ENCODE measurements around the gene MRPS26. TPM values are rescaled to one million over a fixed set of nuclear protein-coding genes. Genes with fewer than 3 reads are reported as not detected.

Gene MRPS26
- total RNA-seq, 1 experiment from 2014 or later = 58.3 TPM

DNA sequence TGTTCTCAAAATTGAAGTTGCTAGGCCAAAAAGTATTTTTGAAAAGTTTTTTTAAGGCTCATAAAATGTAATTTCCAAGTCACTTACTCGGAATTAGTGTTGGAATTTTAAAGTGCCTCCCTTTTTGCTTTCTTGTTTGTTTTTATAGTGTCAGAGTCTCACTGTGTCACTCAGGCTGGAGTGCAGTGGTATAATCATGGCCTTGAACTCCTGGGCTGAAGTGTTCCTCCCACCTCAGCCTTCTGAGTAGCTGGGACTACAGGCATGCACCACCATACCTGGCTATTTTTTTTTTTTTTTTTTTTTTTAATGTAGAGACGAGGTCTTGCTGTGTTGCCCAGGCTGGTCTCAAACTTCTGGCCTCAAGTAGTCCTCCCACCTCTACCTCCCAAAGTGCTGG lies 42.4 kb upstream of the MRPS26 start:
- TF ChIP-seq EZH2 (IDR thresholded peaks at IDR 0.05; ENCODE audit: low read depth) = no peak
- TF ChIP-seq, protein P1, sequence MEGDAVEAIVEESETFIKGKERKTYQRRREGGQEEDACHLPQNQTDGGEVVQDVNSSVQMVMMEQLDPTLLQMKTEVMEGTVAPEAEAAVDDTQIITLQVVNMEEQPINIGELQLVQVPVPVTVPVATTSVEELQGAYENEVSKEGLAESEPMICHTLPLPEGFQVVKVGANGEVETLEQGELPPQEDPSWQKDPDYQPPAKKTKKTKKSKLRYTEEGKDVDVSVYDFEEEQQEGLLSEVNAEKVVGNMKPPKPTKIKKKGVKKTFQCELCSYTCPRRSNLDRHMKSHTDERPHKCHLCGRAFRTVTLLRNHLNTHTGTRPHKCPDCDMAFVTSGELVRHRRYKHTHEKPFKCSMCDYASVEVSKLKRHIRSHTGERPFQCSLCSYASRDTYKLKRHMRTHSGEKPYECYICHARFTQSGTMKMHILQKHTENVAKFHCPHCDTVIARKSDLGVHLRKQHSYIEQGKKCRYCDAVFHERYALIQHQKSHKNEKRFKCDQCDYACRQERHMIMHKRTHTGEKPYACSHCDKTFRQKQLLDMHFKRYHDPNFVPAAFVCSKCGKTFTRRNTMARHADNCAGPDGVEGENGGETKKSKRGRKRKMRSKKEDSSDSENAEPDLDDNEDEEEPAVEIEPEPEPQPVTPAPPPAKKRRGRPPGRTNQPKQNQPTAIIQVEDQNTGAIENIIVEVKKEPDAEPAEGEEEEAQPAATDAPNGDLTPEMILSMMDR (conservative IDR thresholded peaks at IDR 0.05) = no peak
- intact Hi-C loops (cut with micrococcal nuclease; ENCODE audit: unreplicated experiment) = no loop called here
- CTCF ChIA-PET = no interaction called here
- Histone ChIP-seq H3K27me3 (ENCODE audit: insufficient read depth, low read depth) (no peaks in the 10 kb centered on the region), H3K79me2 (ENCODE audit: low read depth) (no peaks in the 10 kb centered on the region), H3K9me3 (ENCODE audit: insufficient read depth, low read depth) (no peaks in the 10 kb centered on the region), H3K9me2 (ENCODE audit: insufficient read depth) (no peaks in the 10 kb centered on the region), H3K4me3 (no peak overlapping the region), H3K27ac (no peak overlapping the region), H3K36me3 (ENCODE audit: low read depth) (no peaks in the 10 kb centered on the region), H3F3A (ENCODE audit: insufficient read depth, low read depth) (no peaks in the 10 kb centered on the region), H2AFZ (no peak overlapping the region), H3K4me1 (replicated peaks; ENCODE audit: insufficient read depth) (no peaks in the 10 kb centered on the region), H3K4me2 (no peak overlapping the region), H4K20me1 (ENCODE audit: insufficient read depth) (no peaks in the 10 kb centered on the region; the same call in 1 of the 2 replicates)
- POLR2A ChIA-PET (ENCODE audit: unreplicated experiment) = no interaction called here
- no peak for DNase-seq
- BruUV-seq (replicated peaks) = no TSS peak

DNA sequence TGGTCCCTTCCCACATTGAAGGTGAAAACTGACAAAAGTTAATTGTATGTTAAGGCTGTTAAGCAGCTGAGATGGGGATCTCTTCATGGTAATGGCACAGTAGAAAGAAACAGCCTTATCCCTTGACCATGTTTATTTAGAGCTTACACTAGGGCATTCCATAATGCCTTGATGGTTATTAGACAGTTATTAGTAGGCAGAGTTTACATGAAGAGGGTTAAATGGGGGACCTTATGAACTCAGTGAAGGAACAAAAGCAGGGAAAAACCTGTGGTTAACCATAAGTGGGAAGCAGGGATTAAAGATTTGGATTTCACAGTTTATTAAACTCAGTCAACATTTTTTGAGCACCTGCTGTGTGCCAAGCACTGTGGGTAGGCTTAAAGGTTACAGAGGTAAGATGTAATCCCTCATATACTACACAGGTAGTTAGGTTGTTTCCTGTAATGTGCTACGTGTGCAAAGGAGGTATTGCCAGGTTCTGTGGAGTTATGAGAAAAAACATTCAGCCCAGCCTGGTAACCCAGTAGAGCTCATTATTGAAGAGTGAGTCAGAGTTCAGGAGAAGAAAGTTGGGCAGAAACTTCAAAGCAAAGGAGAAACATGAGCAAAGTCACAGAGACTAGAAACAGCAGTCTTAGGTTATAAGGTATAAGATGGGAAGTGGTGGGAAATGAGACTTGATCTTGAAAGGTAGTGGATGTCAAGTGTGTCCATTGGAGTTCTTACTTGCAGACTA lies 34.7 kb upstream of the MRPS26 start:
- no peaks in the 10 kb centered on the region for H4K20me1 ChIP-seq (ENCODE audit: insufficient read depth)
- no peaks in the 10 kb centered on the region for H3K9me3 ChIP-seq (ENCODE audit: insufficient read depth, low read depth)
- no peak overlapping the region for H3K4me3 ChIP-seq
- H3K79me2 ChIP-seq (ENCODE audit: low read depth) = no peaks in the 10 kb centered on the region
- H3K36me3 ChIP-seq (ENCODE audit: low read depth) = no peaks in the 10 kb centered on the region
- ChIA-PET CTCF (no interaction called here), POLR2A (ENCODE audit: unreplicated experiment) (no interaction called here)
- no peak overlapping the region for H3K4me2 ChIP-seq
- no TSS peak for BruUV-seq (replicated peaks)
- intact Hi-C loops (cut with micrococcal nuclease; ENCODE audit: unreplicated experiment) = no loop called here
- no peaks in the 10 kb centered on the region for H3K9me2 ChIP-seq (ENCODE audit: insufficient read depth)
- H3K27ac ChIP-seq = no peak overlapping the region
- H2AFZ ChIP-seq = no peak overlapping the region
- no peaks in the 10 kb centered on the region for H3K4me1 ChIP-seq (replicated peaks; ENCODE audit: insufficient read depth)
- TF ChIP-seq EZH2 (IDR thresholded peaks at IDR 0.05; ENCODE audit: low read depth) = no peak
- TF ChIP-seq, protein P1 (conservative IDR thresholded peaks at IDR 0.05) = no peak
- H3K27me3 ChIP-seq (ENCODE audit: insufficient read depth, low read depth) = no peaks in the 10 kb centered on the region
- DNase-seq = no peak
- H3F3A ChIP-seq (ENCODE audit: insufficient read depth, low read depth) = no peaks in the 10 kb centered on the region

DNA sequence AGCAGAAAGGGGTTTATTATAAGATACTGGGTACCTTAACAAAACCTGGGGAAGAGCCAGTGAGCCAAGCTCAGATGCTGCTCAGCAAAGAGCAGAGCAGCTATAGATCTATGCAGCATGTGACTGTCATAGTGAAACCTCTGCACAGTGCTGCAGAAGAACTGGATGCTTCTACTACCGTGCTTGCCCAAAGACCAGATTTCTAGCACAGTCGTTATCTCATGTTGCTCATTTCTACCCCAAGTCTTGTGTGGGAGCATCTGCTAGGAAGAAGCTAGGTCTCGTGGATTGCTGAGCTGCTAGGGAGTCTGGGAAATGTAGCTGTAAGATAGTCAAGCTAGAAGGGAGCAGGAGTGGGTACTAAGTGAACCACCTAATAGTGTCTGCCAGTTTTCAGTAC lies 34.1 kb upstream of the MRPS26 start:
- H3K9me3 ChIP-seq (ENCODE audit: insufficient read depth, low read depth) = no peaks in the 10 kb centered on the region
- H4K20me1 ChIP-seq (ENCODE audit: insufficient read depth) = no peaks in the 10 kb centered on the region
- BruUV-seq (replicated peaks) = no TSS peak
- no peak overlapping the region for H3K4me3 ChIP-seq
- no peaks in the 10 kb centered on the region for H3K9me2 ChIP-seq (ENCODE audit: insufficient read depth)
- no peak overlapping the region for H2AFZ ChIP-seq
- TF ChIP-seq, protein P1 (conservative IDR thresholded peaks at IDR 0.05) = no peak
- TF ChIP-seq EZH2 (IDR thresholded peaks at IDR 0.05; ENCODE audit: low read depth) = no peak
- no peaks in the 10 kb centered on the region for H3K4me1 ChIP-seq (replicated peaks; ENCODE audit: insufficient read depth)
- ChIA-PET CTCF (interaction anchor here (0.6 kb wide), 1 partner anchor 153 kb away, joined by 6 read pairs; no protein-coding TSS in a partner anchor), POLR2A (ENCODE audit: unreplicated experiment) (interaction anchor here (0.6 kb wide), 2 partner anchors 144 to 554 kb away, joined by 3 read pairs; no protein-coding TSS in a partner anchor)
- H3F3A ChIP-seq (ENCODE audit: insufficient read depth, low read depth) = no peaks in the 10 kb centered on the region
- H3K27ac ChIP-seq = no peak overlapping the region
- no peak overlapping the region for H3K4me2 ChIP-seq
- H3K27me3 ChIP-seq (ENCODE audit: insufficient read depth, low read depth) = no peaks in the 10 kb centered on the region
- H3K79me2 ChIP-seq (ENCODE audit: low read depth) = no peaks in the 10 kb centered on the region
- H3K36me3 ChIP-seq (ENCODE audit: low read depth) = no peaks in the 10 kb centered on the region
- intact Hi-C loops (cut with micrococcal nuclease; ENCODE audit: unreplicated experiment) = no loop called here
- no peak for DNase-seq

Data from PC-9 (cell line).